IMR-90 (cell line): ENCODE data around the gene MEGF11. TPM values are rescaled to one million over a fixed set of nuclear protein-coding genes. Genes with fewer than 3 reads are reported as not detected.

Experiments
- ATAC-seq: fragments of 200-7000 bp; cut with Tn5 transposase; 2 replicates; pipeline ENCODE4 v1.9.1; 2020; ENCODE audit warnings: low read depth, mild to moderate bottlenecking, moderate library complexity
- BruUV-seq: library from RNA; stranded (reverse); fragments of 400-500 nt; replicated peaks from 2 replicates; lab custom pipeline; 2021; lab: Mats Ljungman, UMichigan
- CTCF ChIA-PET: fragments of 300-600 bp; formaldehyde crosslinking; extraction: SDS; loops from one replicate; lab custom pipeline; 2021; ENCODE audit warnings: antibody characterized with exemption; lab: Yijun Ruan, JAX
- POLR2A ChIA-PET: fragments of 300-600 bp; sonication (Branson Sonifier 250); formaldehyde crosslinking; loops from one replicate; lab custom pipeline; 2022; ENCODE audit warnings: antibody characterized with exemption; ENCODE audit not compliant: unreplicated experiment; lab: Charles Lee
- DNase-seq: peaks from one replicate; pipeline ENCODE4 v3.0.0; 2013
- H2AFZ ChIP-seq: replicated peaks from 2 replicates; pipeline ENCODE3; 2013; ENCODE audit warnings: low read length, mild to moderate bottlenecking; ENCODE audit not compliant: poor library complexity
- H2AK5ac ChIP-seq: 2 replicates; pipeline ENCODE4 v1.6.1; 2013; ENCODE audit warnings: low read depth, low read length, inconsistent platforms
- H2AK9ac ChIP-seq: replicated peaks from 2 replicates; pipeline ENCODE3; 2013; ENCODE audit warnings: mild to moderate bottlenecking, low read depth, low read length, moderate library complexity; ENCODE audit not compliant: poor library complexity
- H2BK120ac ChIP-seq: 2 replicates; pipeline ENCODE4 v1.6.1; 2013; ENCODE audit warnings: low read depth, low read length, inconsistent platforms
- H2BK15ac ChIP-seq: 3 replicates; pipeline ENCODE4 v1.6.1; 2013; ENCODE audit warnings: low read depth, low read length, inconsistent platforms
- H2BK20ac ChIP-seq: 2 replicates; pipeline ENCODE4 v1.6.1; 2013; ENCODE audit warnings: low read depth, mild to moderate bottlenecking, inconsistent platforms, low read length, moderate library complexity
- H2BK5ac ChIP-seq: 2 replicates; pipeline ENCODE4 v1.6.1; 2013; ENCODE audit warnings: mild to moderate bottlenecking, low read depth, low read length, inconsistent platforms; ENCODE audit not compliant: poor library complexity, severe bottlenecking
- H3K14ac ChIP-seq: replicated peaks from 2 replicates; pipeline ENCODE4 v1.6.1; 2013; ENCODE audit warnings: low read depth, low read length, inconsistent platforms
- H3K18ac ChIP-seq: 2 replicates; pipeline ENCODE4 v1.6.1; 2013; ENCODE audit warnings: low read depth, low read length, control low read depth
- H3K23ac ChIP-seq: 2 replicates; pipeline ENCODE4 v1.6.1; 2013; ENCODE audit warnings: low read depth, low read length, inconsistent platforms
- H3K27ac ChIP-seq: 2 replicates; pipeline ENCODE4 v1.5.1; 2013; ENCODE audit warnings: mild to moderate bottlenecking, control low read depth, low read length; ENCODE audit not compliant: insufficient read depth
- H3K27me3 ChIP-seq: 2 replicates; pipeline ENCODE4 v1.6.1; 2013; ENCODE audit warnings: low read length; ENCODE audit not compliant: control insufficient read depth, insufficient read depth
- H3K36me3 ChIP-seq: 2 replicates; pipeline ENCODE4 v1.6.1; 2013; ENCODE audit warnings: low read length, mixed read lengths; ENCODE audit not compliant: control insufficient read depth, insufficient read depth
- H3K4ac ChIP-seq: 2 replicates; pipeline ENCODE4 v1.6.1; 2013; ENCODE audit warnings: low read depth, low read length, inconsistent platforms
- H3K4me1 ChIP-seq: 2 replicates; pipeline ENCODE4 v1.6.1; 2013; ENCODE audit warnings: low read length, mixed read lengths; ENCODE audit not compliant: control insufficient read depth, insufficient read depth
- H3K4me2 ChIP-seq: 2 replicates; pipeline ENCODE4 v1.6.1; 2013; ENCODE audit warnings: low read depth, mild to moderate bottlenecking, control low read depth, low read length, moderate library complexity
- H3K4me3 ChIP-seq: 2 replicates; pipeline ENCODE4 v1.5.1; 2013; ENCODE audit warnings: low read depth, mild to moderate bottlenecking, control low read depth, low read length, moderate library complexity; ENCODE audit not compliant: insufficient read depth
- H3K56ac ChIP-seq: 2 replicates; pipeline ENCODE4 v1.6.1; 2013; ENCODE audit warnings: low read length, inconsistent platforms; ENCODE audit not compliant: insufficient read depth; ENCODE audit errors: extremely low read depth
- H3K79me1 ChIP-seq, 2 experiments: 2 replicates each; pipeline ENCODE4 v1.6.1; 2013; ENCODE audit warnings: low read length in 2 of 2, inconsistent platforms in 1 of 2, low read depth in 1 of 2
- H3K9ac ChIP-seq: 2 replicates; pipeline ENCODE4 v1.6.1; 2013; ENCODE audit warnings: low read depth, low read length, control low read depth
- H3K9me1 ChIP-seq: 2 replicates; pipeline ENCODE4 v1.6.1; 2013; ENCODE audit warnings: low read length, inconsistent platforms; ENCODE audit not compliant: insufficient read depth
- H3K9me3 ChIP-seq: 2 replicates; pipeline ENCODE4 v1.6.1; 2013; ENCODE audit warnings: low read length; ENCODE audit not compliant: control insufficient read depth, insufficient read depth
- H4K20me1 ChIP-seq: 2 replicates; pipeline ENCODE4 v1.6.1; 2013; ENCODE audit warnings: low read length, inconsistent platforms; ENCODE audit not compliant: insufficient read depth
- H4K5ac ChIP-seq: 2 replicates; pipeline ENCODE4 v1.6.1; 2013; ENCODE audit warnings: mild to moderate bottlenecking, low read depth, low read length, control low read depth
- H4K8ac ChIP-seq, 2 experiments: 2 replicates each; pipeline ENCODE4 v1.6.1; 2013; ENCODE audit warnings: low read depth in 2 of 2, low read length in 2 of 2, control low read depth in 1 of 2, inconsistent platforms in 1 of 2
- H4K91ac ChIP-seq: 2 replicates; pipeline ENCODE4 v1.6.1; 2013; ENCODE audit warnings: low read depth, low read length, inconsistent platforms; ENCODE audit not compliant: insufficient read depth
- BHLHE40 ChIP-seq: fragments of 150-350 bp; IDR thresholded peaks from 2 replicates; pipeline ENCODE4 v1.6.1; 2016; ENCODE audit warnings: mild to moderate bottlenecking, low read depth, low read length
- CHD1 ChIP-seq: IDR thresholded peaks from 2 replicates; pipeline ENCODE4 v1.6.1; 2012; ENCODE audit warnings: low read depth, low read length, improper control_type of control experiment
- NFE2L2 ChIP-seq: fragments of 150-350 bp; IDR thresholded peaks from 2 replicates; pipeline ENCODE4 v1.6.1; 2016; ENCODE audit warnings: low read depth, mild to moderate bottlenecking, low read length
- POLR2A ChIP-seq: IDR thresholded peaks from 2 replicates; pipeline ENCODE4 v1.6.1; 2012; ENCODE audit warnings: mild to moderate bottlenecking, low read depth, low read length
- WGBS, 2 experiments: methylation state at CpG; one replicate each; pipeline versions ENCODE4 v1.1.5 to v1.1.7; 2013; ENCODE audit warnings: missing lambda C conversion rate in 2 of 2; ENCODE audit not compliant: insufficient read length in 1 of 2; ENCODE audit errors: extremely low coverage in 2 of 2; 5-methylcytosine and 5-hydroxymethylcytosine counted together
- dilution Hi-C: fragments of 300-500 bp; cut with HindIII; formaldehyde crosslinking; loops from one replicate; pipeline ENCODE4 v1.14.3; 2018; ENCODE audit warnings: low sequenced_read_pairs; ENCODE audit not compliant: unreplicated experiment
- in situ Hi-C: fragments of 300-500 bp; cut with MboI; formaldehyde crosslinking; loops from 3 replicates; pipeline ENCODE4 v1.14.3; 2019; ENCODE audit warnings: low sequenced_read_pairs, inconsistent platforms, mixed read lengths
- intact Hi-C: fragments of 100-400 bp; cut with micrococcal nuclease; formaldehyde crosslinking; loops from 2 replicates; pipeline ENCODE4 v1.10.0; 2022
- polyA plus RNA-seq, 3 experiments: library from polyadenylated mRNA; depleted of rRNA; stranded (reverse); fragments of >200 nt; gene quantifications; 2 replicates each; pipeline ENCODE4 v1.2.3, GENCODE V29; 2012; ENCODE audit warnings: low replicate concordance in 1 of 3
- total RNA-seq: library from RNA; depleted of rRNA; stranded (reverse); fragments of >200 nt; gene quantifications from 2 replicates; pipeline ENCODE4 v1.2.3, GENCODE V29; 2012
- TF ChIP-seq, protein P1 (sequence below): fragments of 150-350 bp; IDR thresholded peaks from 2 replicates; pipeline ENCODE4 v1.6.1; 2016; ENCODE audit warnings: low read depth, mild to moderate bottlenecking, low read length, moderate library complexity, borderline replicate concordance
- TF ChIP-seq, protein P2 (sequence below): conservative IDR thresholded peaks from 2 replicates; pipeline ENCODE4 v1.5.1; 2012; ENCODE audit warnings: mild to moderate bottlenecking, low read depth, low read length, improper control_type of control experiment

The MEGF11 gene
- total and polyA plus RNA-seq, 2 of the 4 experiments (the other 2 are of a cell fraction): not detected

DNA sequence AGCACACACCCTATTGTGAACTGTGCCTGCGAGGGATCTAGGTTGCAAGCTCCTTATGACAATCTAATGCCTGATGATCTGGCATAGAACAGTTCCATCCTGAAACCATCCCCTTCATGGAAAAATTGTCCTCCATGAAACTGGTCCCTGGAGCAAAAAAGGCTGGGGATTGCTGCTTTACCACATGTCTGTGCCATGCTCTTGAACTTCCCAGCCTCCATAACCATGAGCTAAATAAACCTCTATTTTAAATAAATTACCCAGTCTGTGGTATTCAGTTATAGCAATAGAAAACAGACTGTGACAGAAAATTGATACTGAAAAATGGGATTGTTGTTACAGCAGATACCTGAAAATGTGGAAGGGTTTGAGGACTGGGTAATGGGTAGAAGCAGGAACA lies 221.5 kb downstream of the MEGF11 start:
- no CpG with 5 or more reads among the region's 1 CpG for WGBS, 2 experiments
- in situ Hi-C loops (no loop called here), intact Hi-C loops (no loop called here), dilution Hi-C loops (no loop called here)
- no peak overlapping the region for H2BK20ac ChIP-seq
- H3K23ac ChIP-seq: no peak overlapping the region
- no peaks in the 10 kb centered on the region for H3K4me1 ChIP-seq
- H4K8ac ChIP-seq: no peak overlapping the region
- POLR2A ChIA-PET: no interaction called here
- H3K27me3 ChIP-seq: peaks cover 13% of the 10 kb centered on the region
- no peak overlapping the region for H2BK5ac ChIP-seq
- TF ChIP-seq, protein P1, sequence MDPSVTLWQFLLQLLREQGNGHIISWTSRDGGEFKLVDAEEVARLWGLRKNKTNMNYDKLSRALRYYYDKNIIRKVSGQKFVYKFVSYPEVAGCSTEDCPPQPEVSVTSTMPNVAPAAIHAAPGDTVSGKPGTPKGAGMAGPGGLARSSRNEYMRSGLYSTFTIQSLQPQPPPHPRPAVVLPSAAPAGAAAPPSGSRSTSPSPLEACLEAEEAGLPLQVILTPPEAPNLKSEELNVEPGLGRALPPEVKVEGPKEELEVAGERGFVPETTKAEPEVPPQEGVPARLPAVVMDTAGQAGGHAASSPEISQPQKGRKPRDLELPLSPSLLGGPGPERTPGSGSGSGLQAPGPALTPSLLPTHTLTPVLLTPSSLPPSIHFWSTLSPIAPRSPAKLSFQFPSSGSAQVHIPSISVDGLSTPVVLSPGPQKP: no peak
- TF ChIP-seq CHD1 (no peak), BHLHE40 (no peak), NFE2L2 (no peak), POLR2A (no peak)
- TF ChIP-seq, protein P2, sequence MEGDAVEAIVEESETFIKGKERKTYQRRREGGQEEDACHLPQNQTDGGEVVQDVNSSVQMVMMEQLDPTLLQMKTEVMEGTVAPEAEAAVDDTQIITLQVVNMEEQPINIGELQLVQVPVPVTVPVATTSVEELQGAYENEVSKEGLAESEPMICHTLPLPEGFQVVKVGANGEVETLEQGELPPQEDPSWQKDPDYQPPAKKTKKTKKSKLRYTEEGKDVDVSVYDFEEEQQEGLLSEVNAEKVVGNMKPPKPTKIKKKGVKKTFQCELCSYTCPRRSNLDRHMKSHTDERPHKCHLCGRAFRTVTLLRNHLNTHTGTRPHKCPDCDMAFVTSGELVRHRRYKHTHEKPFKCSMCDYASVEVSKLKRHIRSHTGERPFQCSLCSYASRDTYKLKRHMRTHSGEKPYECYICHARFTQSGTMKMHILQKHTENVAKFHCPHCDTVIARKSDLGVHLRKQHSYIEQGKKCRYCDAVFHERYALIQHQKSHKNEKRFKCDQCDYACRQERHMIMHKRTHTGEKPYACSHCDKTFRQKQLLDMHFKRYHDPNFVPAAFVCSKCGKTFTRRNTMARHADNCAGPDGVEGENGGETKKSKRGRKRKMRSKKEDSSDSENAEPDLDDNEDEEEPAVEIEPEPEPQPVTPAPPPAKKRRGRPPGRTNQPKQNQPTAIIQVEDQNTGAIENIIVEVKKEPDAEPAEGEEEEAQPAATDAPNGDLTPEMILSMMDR: no peak
- no peak for ATAC-seq
- H3K56ac ChIP-seq: no peak overlapping the region
- H2AK5ac ChIP-seq: no peak overlapping the region
- no peak overlapping the region for H3K27ac ChIP-seq
- H4K5ac ChIP-seq: no peak overlapping the region
- CTCF ChIA-PET: no interaction called here
- no peak overlapping the region for H2BK120ac ChIP-seq
- H3K4me2 ChIP-seq: no peak overlapping the region
- no peak overlapping the region for H3K4ac ChIP-seq
- no peak overlapping the region for H3K9ac ChIP-seq
- H4K20me1 ChIP-seq: no peaks in the 10 kb centered on the region
- no peak overlapping the region for H4K91ac ChIP-seq
- no peaks in the 10 kb centered on the region for H3K36me3 ChIP-seq
- no peaks in the 10 kb centered on the region for H3K9me3 ChIP-seq
- H3K4me3 ChIP-seq: no peak overlapping the region
- no peak for DNase-seq
- H3K79me1 ChIP-seq: no peaks in the 10 kb centered on the region
- no peak overlapping the region for H2AFZ ChIP-seq
- BruUV-seq: no TSS peak
- no peak overlapping the region for H3K14ac ChIP-seq
- H3K18ac ChIP-seq: no peak overlapping the region
- no peak overlapping the region for H2BK15ac ChIP-seq
- no peak overlapping the region for H2AK9ac ChIP-seq
- no peaks in the 10 kb centered on the region for H3K9me1 ChIP-seq
